Fibroblast of mammary gland (primary cell): Measurements from ENCODE around the gene CYP4F12.

Experiments
- DNase-seq: peaks from one replicate; pipeline ENCODE4 v3.0.0-alpha.2; 2010; ENCODE audit warnings: low read depth
- H3K4me3 ChIP-seq: 2 replicates; pipeline ENCODE4 v1.5.1; 2011; ENCODE audit warnings: low read depth, mild to moderate bottlenecking, low read length, moderate library complexity; ENCODE audit not compliant: control insufficient read depth
- TF ChIP-seq, protein P1 (sequence below): conservative IDR thresholded peaks from 2 replicates; pipeline ENCODE4 v1.5.1; 2011; ENCODE audit warnings: low read depth, low read length, inconsistent platforms; ENCODE audit not compliant: control insufficient read depth, insufficient read depth

Gene CYP4F12

GRCh38 chr19:15633082-15633835 is 39.6 kb upstream of the CYP4F12 start:
- TF ChIP-seq, protein P1, sequence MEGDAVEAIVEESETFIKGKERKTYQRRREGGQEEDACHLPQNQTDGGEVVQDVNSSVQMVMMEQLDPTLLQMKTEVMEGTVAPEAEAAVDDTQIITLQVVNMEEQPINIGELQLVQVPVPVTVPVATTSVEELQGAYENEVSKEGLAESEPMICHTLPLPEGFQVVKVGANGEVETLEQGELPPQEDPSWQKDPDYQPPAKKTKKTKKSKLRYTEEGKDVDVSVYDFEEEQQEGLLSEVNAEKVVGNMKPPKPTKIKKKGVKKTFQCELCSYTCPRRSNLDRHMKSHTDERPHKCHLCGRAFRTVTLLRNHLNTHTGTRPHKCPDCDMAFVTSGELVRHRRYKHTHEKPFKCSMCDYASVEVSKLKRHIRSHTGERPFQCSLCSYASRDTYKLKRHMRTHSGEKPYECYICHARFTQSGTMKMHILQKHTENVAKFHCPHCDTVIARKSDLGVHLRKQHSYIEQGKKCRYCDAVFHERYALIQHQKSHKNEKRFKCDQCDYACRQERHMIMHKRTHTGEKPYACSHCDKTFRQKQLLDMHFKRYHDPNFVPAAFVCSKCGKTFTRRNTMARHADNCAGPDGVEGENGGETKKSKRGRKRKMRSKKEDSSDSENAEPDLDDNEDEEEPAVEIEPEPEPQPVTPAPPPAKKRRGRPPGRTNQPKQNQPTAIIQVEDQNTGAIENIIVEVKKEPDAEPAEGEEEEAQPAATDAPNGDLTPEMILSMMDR: no peak
- DNase-seq: no peak
- no peak overlapping the region for H3K4me3 ChIP-seq

- no peak overlapping the region for H3K4me3 ChIP-seq
- no peak for DNase-seq
- TF ChIP-seq, protein P1: no peak
These were observed 38.8 kb upstream of the CYP4F12 start for GRCh38 chr19:15634105-15634504.

DNA sequence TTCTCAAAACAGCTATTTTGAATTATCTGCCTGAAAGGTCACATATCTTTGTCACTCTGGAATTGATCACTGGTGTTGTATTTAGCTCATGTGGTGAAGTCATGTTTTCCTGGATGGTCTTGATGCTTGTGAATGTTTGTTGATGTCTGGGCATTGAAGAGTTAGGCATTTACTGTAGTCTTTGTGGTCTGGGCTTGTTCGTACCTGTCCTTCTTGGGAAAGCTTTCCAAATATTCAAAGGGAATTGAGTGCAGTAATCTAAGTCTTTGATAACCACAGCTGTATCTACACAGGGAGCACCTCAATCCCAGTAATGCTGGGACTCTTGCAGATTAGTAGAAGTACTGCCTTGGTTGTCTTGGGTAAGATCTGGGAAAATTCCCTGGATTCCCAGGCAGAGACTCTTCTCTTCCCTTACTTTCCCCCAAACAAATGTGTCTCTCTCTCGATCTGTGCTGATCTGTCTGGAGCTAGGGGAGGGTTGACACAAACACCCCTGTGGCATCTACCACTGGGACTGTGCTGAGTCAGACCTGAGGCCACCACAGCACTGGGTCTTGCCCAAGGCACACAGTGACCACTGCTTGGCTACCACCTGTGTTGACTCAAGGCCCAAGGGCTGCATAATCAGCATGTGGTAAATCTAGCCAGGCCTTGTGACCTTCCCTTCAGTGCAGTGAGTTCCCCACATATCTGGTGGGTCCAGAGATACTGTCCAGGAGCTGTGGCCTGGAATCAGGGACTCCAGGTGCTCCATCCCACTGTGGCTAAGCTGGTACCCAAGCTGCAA is 37.7 kb upstream of the CYP4F12 start:
- no peak overlapping the region for H3K4me3 ChIP-seq
- no peak for DNase-seq
- TF ChIP-seq, protein P1: no peak

- TF ChIP-seq, protein P1: no peak
- no peak for DNase-seq
- no peak overlapping the region for H3K4me3 ChIP-seq
These were observed 36.9 kb upstream of the CYP4F12 start for GRCh38 chr19:15636026-15636425.

GRCh38 chr19:15639596-15639995 is 33.3 kb upstream of the CYP4F12 start:
- DNase-seq: no peak
- H3K4me3 ChIP-seq: no peak overlapping the region
- TF ChIP-seq, protein P1: no peak

DNA sequence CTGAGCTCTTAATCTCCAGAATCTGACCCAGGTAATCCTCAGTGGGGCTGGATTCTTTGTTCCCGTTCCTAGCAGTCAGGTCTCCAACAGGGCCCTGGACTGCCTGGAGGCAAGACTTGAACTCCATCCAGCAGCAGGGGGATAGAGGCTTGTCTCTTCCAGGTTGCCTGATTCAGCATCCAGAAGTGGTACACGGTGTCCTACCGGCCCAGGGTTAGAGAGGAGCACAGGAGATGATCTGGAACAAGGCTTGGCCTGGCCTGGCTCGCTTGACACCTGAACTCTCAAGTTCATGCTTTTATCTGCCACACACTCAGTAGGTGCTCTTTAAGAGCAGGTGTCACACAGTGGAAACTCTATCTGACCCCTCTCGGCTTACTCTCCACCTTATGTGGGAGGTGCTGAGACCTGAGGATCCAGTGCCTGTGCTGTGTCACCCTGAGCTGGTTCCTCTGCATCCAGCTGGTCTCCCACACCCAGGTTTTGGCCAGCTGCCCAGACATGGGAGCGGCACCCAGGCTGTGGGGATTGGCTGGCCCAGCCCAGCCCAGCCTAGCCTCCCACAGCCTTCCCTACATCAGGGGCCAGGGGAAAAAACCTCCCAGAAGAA is 32.5 kb upstream of the CYP4F12 start, which contains the start of gene CYP4F3:
TSS of gene CYP4F3 (plus strand) at position 604 of the 610 bp plus-strand sequence. CDS start 519 bp downstream, outside the sequence.
- TF ChIP-seq, protein P1: no peak
- DNase-seq: no peak
- H3K4me3 ChIP-seq: no peak within 1 kb of the TSS
